LNCaP clone FGC (cell line): ENCODE results near the gene ITGA4.
A peak's percentile ranks its signal among the peaks of the same experiment; 100 is the strongest.

Experiments used
- DNase-seq: peaks from one replicate; pipeline ENCODE4 v3.0.0-alpha.2; 2011; ENCODE audit warnings: low read depth
- H3K4me3 ChIP-seq: 2 replicates; pipeline ENCODE4 v1.5.1; 2011; ENCODE audit warnings: mild to moderate bottlenecking, low read depth, low read length, control low read depth
- CTCF ChIP-seq: IDR thresholded peaks from 2 replicates; pipeline ENCODE4 v1.5.1; 2012; ENCODE audit warnings: mild to moderate bottlenecking; ENCODE audit not compliant: control insufficient read depth, insufficient read depth; ENCODE audit errors: extremely low read depth

The ITGA4 gene

GRCh38 chr2:181472990-181473389 is 15.8 kb downstream of the ITGA4 start:
- no peak for TF ChIP-seq CTCF
- no peak for DNase-seq
- H3K4me3 ChIP-seq = no peak overlapping the region

GRCh38 chr2:181474222-181474881 is 17.2 kb downstream of the ITGA4 start:
- TF ChIP-seq CTCF = no peak
- H3K4me3 ChIP-seq = no peak overlapping the region
- DNase-seq = no peak

- no peak for DNase-seq
- H3K4me3 ChIP-seq = no peak overlapping the region
- no peak for TF ChIP-seq CTCF
Measured at GRCh38 chr2:181483211-181483610, 26.0 kb downstream of the ITGA4 start.

GRCh38 chr2:181483876-181484275 is 26.7 kb downstream of the ITGA4 start:
- no peak for DNase-seq
- H3K4me3 ChIP-seq = no peak overlapping the region
- no peak for TF ChIP-seq CTCF

- no peak for TF ChIP-seq CTCF
- no peak overlapping the region for H3K4me3 ChIP-seq
- no peak for DNase-seq
Measured at GRCh38 chr2:181484851-181485637, 27.9 kb downstream of the ITGA4 start.

- no peak overlapping the region for H3K4me3 ChIP-seq
- no peak for TF ChIP-seq CTCF
- DNase-seq = peak; percentile 31
Measured at GRCh38 chr2:181485638-181485946, 28.4 kb downstream of the ITGA4 start.

GRCh38 chr2:181499231-181499630 is 42.0 kb downstream of the ITGA4 start:
- TF ChIP-seq CTCF = no peak
- DNase-seq = no peak
- H3K4me3 ChIP-seq = no peak overlapping the region
